Stimulated activated naive CD4-positive, alpha-beta T cell treated with Interleukin-2 at 50 U/mL for 16 hours (primary cell): ENCODE results near the gene CCDC138.

Experiments
- DNase-seq: peaks from one replicate; lab custom pipeline; 2025; lab: John Stamatoyannopoulos, UW

CCDC138 gene

GRCh38 chr2:108896741-108897140 is 110.2 kb downstream of the CCDC138 start:
- DNase-seq = no peak

DNA sequence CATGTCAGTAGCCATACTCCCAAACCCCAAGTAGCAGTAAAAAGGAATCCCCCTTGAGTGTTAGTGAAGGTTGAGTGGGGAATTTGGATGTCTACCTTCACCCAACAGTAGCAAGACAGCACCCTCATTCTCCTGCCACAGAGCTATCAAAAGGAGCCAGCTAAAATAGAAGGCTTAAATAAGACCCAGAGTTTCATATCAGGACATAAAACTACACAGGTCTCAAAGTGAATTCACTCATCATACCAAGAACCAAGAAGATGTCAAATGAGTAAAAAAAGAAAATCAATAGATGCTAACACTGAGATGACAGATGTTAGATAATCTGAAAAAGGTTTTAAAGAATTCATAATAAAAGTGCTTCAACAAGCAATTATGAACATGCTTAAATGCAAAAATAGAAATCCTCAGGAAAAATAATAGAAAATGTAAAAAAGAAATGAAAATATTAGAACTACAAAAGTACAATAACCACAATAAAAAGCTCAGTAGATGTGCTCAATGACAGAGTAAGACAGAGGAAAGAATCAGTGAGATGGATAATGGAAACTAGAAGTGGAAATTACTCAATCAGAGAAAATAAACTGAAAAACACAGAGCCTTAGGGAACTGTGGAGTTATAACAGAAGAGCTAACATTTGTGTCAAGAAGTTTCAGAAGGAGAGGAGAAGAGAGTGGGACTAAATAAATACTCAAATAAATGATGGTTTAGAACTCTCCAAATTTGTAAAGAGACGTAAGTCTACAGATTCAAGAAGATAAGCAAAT is 111.9 kb downstream of the CCDC138 start:
- DNase-seq = no peak

- DNase-seq = no peak
These were observed 118.1 kb downstream of the CCDC138 start for GRCh38 chr2:108904680-108905079.

- no peak for DNase-seq
These were observed 118.6 kb downstream of the CCDC138 start for GRCh38 chr2:108905176-108905575.

DNA sequence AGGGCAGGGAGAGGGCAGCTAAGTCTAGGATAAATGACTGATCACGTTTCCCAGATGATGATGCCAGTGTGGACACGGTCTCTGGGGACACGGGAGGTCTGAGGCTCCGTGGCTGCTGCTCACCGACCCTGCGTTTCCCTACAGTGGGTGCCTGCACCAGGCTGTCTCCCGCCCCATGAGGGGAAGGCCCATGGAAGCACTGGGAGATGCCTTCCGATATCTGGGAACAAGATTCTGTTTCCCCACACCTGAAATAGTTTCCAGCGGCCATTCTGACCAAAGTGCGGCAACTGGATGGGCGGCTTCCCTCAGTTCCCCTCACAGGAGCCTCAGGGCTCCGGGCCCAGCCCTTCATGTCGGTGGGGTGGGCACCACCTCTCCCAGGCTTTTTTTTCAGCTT is 119.3 kb downstream of the CCDC138 start:
- DNase-seq = no peak

DNA sequence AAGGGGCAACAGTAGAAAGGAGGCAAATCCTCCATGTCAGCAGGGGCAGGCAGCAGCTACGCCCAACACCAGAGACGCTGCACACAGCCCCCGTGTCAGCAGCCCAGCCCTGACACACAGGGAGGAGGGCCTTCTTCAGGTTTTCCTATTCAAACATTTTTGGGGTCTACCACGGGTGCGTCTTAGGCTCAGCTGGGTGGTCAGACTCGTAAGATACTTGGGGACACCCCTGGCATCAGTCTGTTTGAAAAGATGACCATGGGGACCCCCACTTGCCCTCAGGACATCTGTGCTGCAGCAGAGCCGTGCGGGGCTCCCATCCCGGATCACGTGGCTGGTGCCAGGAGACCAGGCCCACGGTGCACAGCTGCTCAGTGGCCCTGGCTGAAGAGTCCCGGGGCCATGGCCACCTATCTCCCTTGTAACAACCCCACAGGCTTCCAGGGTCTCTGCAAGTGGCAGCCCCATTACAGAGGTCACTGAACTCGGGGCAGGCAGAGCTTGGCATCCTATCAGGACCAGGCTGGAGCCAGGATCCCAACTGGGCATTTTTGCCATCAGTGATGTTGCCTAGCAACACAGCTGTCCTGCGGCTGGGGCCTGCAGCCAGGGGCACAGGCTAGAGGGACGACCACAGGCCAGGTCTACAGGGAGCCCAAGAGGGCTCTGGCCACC is 120.0 kb downstream of the CCDC138 start:
- DNase-seq = no peak

- DNase-seq = no peak
These were observed 121.5 kb downstream of the CCDC138 start for GRCh38 chr2:108907822-108908712.

DNA sequence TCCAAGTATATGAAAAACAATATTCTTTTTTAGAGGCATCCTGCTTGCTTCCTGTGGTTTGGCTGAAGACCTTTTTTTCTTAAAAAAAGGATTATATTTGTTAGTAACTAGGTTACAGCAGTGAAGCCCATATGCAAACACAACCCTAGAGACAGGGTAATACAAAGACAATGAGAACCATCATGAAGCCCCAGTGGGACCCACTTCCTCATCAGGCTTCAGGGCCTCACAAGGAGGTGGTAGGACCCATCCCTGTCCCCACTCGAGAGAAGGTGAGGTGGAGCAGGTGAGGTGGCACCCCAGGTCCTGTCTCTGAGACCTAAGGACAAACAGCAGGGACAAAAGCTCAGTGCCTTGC is 122.1 kb downstream of the CCDC138 start:
- DNase-seq = no peak

- no peak for DNase-seq
These were observed 122.8 kb downstream of the CCDC138 start for GRCh38 chr2:108909275-108909823.

DNA sequence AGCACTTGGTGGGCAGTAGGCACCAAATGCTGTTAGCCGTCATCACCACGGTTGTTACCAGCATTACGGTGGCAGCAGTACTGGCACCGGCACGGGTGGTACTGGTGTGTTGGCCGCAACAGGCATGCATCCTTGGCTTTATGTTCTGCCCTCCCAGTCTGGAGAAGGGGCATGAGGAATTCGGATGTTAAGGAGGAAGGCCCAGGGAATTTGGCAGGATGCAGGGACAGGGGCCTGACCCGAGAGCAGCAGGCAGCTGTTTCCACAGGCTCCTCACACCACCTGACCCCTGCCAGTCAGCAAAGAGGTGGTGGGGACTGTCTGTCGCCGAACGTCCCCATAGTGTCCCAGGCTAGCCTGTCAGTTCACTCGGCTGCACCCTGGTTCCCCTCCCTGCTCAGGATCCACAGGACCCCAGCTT is 123.5 kb downstream of the CCDC138 start:
- no peak for DNase-seq

GRCh38 chr2:108910541-108911396 is 124.2 kb downstream of the CCDC138 start:
- no peak for DNase-seq

DNA sequence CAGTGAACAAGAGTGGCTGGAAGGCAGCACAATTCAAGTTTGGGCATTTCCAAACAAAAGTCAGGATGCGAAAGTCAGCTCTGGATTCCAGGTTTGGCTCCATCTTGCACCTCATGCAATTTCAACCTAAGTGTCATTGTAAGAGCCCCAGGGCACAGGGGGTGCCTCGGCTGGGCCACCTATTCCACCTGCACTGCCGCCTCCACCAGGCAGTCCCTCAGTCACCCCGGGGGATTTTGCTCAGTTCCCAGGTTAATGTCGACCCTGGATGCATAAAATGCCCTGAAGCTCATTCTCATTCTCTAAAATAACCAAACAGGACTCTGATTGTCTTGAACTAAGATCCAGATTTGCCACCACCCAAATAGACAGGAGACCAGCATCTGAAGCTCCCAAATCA is 124.8 kb downstream of the CCDC138 start:
- no peak for DNase-seq

- DNase-seq = no peak
These were observed 125.4 kb downstream of the CCDC138 start for GRCh38 chr2:108911807-108912628.

- no peak for DNase-seq
These were observed 126.0 kb downstream of the CCDC138 start for GRCh38 chr2:108912629-108912902.

- DNase-seq = no peak
These were observed 129.7 kb downstream of the CCDC138 start for GRCh38 chr2:108916122-108916795.

- no peak for DNase-seq
These were observed 130.3 kb downstream of the CCDC138 start for GRCh38 chr2:108916796-108917421.

GRCh38 chr2:108917526-108917925 is 131.0 kb downstream of the CCDC138 start:
- DNase-seq = no peak

DNA sequence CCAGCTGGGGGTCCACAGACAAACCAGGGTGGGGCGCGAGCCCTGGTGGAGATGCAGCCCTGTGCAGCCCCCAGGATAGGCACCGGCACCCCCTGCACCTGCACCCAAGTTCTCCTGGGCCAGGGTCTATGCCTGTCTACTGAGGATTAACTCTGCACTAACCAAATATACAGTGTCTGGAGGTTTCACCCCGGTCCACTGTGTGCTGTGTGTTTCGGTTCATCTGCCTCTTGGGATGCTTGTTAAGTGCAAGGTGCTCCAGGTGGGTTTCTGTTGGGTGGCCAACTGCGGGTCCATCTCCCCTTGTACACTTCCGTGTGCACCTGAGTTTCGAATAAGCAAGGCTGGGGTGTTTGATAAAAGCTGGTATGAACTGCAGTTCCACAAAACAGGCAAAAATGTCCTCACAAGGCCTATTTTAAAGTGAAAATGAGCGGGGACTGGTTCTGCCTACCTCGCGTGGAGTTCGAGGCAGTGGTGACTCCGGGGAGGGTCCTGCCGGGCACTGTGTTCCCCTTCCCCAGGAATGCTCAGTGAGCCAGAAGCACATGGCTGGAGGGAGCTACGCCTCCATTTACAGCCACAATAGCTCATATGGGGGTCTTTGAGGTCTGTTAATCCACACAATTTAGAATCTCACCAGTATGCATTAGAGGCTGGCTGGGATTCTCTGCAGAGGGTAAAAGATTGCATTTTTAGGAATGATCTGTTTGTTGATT is 131.7 kb downstream of the CCDC138 start:
- DNase-seq = no peak

DNA sequence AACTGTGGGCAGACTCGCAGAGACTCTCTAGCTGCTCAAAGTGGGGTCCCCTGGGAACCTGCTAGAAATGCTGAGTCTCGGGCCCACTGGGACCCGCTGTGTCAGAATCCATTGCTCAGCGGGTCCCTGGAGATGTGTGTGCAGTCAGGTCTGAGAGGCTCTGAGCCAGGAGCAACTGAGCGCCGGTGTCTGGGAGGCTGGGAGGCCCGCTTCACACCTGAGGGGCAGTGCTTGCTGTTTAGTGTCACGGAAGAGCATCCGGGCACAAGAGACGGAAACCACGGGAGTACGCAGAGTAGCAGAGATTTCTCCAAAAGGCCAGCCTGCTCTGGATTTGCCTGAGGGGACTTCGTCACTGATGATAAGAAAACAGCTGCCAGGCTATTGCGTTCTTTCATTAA is 132.4 kb downstream of the CCDC138 start:
- DNase-seq = no peak
